Lower lobe of right lung (tissue), 2 donors: ENCODE data around the gene RAPSN. TPM values are rescaled to one million over a fixed set of nuclear protein-coding genes. Genes with fewer than 3 reads are reported as not detected.

ENCODE experiments used
- ATAC-seq, 2 donors: fragments of 200-7000 bp; cut with Tn5 transposase; one replicate each; pipeline ENCODE4 v1.9.1; 2020 to 2022; ENCODE audit warnings: mild to moderate bottlenecking in 2 of 2, moderate library complexity in 2 of 2
- DNase-seq: peaks from one replicate; pipeline ENCODE4 v3.0.0-alpha.2; 2020
- H3K27ac ChIP-seq: fragments of 200-600 bp; one replicate; pipeline ENCODE4 v1.8.0; 2022
- H3K27me3 ChIP-seq: fragments of 200-600 bp; one replicate; pipeline ENCODE4 v1.8.0; 2022; ENCODE audit warnings: low read depth
- H3K36me3 ChIP-seq: fragments of 200-600 bp; one replicate; pipeline ENCODE4 v1.8.0; 2022; ENCODE audit warnings: mild to moderate bottlenecking
- H3K4me1 ChIP-seq: fragments of 200-600 bp; one replicate; pipeline ENCODE4 v1.8.0; 2022
- H3K4me3 ChIP-seq: fragments of 200-600 bp; one replicate; pipeline ENCODE4 v1.8.0; 2022; ENCODE audit warnings: mild to moderate bottlenecking
- H3K9me3 ChIP-seq: fragments of 200-600 bp; one replicate; pipeline ENCODE4 v1.8.0; 2022
- intact Hi-C: fragments of 100-400 bp; cut with DNase I; formaldehyde crosslinking; loops from one replicate; pipeline ENCODE4 v1.11.0; 2022
- total RNA-seq: library from RNA; stranded (reverse); fragmentation: NEBNext Ultra II Directional; extraction: Animal tissue kit (Norgen Biotek cat#: 25700); gene quantifications from one replicate; pipeline ENCODE4 v1.2.1, GENCODE V29; 2021
- TF ChIP-seq, protein P1 (sequence below): fragments of 200-600 bp; IDR thresholded peaks from one replicate; pipeline ENCODE4 v1.8.0; 2022; ENCODE audit warnings: antibody characterized with exemption, mild to moderate bottlenecking
- donor health status: DM: no; HTN: yes; CAD: no; lungs with severe emphysema.

Gene RAPSN
- total RNA-seq, 1 donor from 2014 or later, result 1.2 TPM

DNA sequence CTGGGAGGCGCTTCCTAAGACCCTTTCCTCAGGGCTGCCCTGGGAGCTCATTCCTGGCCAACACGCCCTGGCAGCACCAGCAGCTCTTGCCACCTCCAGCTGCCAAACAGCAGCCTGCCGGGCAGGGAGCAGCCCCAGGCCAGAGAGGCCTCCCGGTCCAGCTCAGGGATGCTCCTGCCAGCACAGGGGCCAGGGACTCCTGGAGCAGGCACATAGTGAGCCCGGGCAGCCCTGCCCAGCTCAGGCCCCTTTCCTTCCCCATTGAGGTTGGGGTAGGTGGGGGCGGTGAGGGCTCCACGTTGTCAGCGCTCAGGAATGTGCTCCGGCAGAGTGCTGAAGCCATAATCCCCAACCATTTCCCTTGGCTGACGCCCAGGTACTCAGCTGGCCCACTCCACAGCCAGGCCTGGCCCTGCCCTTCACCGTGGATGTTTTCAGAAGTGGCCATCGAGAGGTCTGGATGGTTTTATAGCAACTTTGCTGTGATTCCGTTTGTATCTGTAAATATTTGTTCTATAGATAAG, 32.9 kb downstream of the RAPSN start:
- ATAC-seq, result peak; percentile 91 to 93
- H3K27ac ChIP-seq, result peak overlapping the region; percentile 85

DNA sequence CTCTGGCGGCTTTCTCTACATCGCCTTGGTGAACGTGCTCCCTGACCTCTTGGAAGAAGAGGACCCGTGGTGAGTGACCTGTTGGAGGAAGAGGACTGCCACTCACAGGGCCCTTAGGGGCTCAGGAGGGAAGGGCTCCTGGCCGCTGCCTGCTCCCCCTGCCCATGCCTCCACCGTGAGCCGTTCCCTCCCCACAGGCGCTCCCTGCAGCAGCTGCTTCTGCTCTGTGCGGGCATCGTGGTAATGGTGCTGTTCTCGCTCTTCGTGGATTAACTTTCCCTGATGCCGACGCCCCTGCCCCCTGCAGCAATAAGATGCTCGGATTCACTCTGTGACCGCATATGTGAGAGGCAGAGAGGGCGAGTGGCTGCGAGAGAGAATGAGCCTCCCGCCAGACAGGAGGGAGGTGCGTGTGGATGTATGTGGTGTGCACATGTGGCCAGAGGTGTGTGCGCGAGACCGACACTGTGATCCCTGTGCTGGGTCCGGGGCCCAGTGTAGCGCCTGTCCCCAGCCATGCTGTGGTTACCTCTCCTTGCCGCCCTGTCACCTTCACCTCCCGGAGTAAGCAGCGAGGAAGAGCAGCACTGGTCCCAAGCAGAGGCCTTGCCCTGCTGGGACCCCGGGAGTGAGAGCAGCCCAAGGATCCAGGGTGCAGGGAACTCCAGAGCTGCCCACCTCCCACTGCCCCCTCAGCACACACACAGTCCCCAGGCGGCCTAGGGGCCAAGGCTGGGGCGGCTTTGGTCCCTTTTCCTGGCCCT, 33.7 kb downstream of the RAPSN start:
- ATAC-seq (no peak), DNase-seq (no peak)
- Histone ChIP-seq H3K4me1 (peaks cover 32% of the 10 kb centered on the region), H3K9me3 (no peaks in the 10 kb centered on the region), H3K27me3 (no peaks in the 10 kb centered on the region), H3K36me3 (peaks cover 73% of the 10 kb centered on the region), H3K27ac (peak overlapping the region; percentile 85), H3K4me3 (peak overlapping the region; percentile 4)
- intact Hi-C loops, result no loop called here
- TF ChIP-seq, protein P1, sequence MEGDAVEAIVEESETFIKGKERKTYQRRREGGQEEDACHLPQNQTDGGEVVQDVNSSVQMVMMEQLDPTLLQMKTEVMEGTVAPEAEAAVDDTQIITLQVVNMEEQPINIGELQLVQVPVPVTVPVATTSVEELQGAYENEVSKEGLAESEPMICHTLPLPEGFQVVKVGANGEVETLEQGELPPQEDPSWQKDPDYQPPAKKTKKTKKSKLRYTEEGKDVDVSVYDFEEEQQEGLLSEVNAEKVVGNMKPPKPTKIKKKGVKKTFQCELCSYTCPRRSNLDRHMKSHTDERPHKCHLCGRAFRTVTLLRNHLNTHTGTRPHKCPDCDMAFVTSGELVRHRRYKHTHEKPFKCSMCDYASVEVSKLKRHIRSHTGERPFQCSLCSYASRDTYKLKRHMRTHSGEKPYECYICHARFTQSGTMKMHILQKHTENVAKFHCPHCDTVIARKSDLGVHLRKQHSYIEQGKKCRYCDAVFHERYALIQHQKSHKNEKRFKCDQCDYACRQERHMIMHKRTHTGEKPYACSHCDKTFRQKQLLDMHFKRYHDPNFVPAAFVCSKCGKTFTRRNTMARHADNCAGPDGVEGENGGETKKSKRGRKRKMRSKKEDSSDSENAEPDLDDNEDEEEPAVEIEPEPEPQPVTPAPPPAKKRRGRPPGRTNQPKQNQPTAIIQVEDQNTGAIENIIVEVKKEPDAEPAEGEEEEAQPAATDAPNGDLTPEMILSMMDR, result no peak

More for the DNA sequence above, 32.9 kb downstream of the RAPSN start:
- Histone ChIP-seq H3K36me3 (peaks cover 80% of the 10 kb centered on the region), H3K9me3 (no peaks in the 10 kb centered on the region), H3K4me3 (peak overlapping the region; percentile 4), H3K27me3 (no peaks in the 10 kb centered on the region), H3K4me1 (peaks cover 30% of the 10 kb centered on the region)
- TF ChIP-seq, protein P1, result no peak
- intact Hi-C loops, result no loop called here
- DNase-seq, result peak; percentile 92

DNA sequence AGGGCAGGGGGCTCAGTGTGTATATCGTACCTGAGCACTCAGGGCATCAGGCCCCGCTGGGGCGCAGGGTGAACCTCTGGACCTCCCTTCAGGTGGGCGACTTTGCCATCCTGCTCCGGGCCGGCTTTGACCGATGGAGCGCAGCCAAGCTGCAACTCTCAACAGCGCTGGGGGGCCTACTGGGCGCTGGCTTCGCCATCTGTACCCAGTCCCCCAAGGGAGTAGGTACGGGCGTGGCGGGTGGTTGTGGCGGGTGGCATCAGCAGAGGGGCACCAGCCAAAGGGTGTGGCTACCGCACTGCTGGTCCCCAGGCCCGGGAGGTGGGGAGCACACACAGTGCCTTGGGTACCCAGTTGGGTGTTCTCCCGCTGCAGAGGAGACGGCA, 34.3 kb downstream of the RAPSN start:
- H3K36me3 ChIP-seq, result peaks cover 67% of the 10 kb centered on the region
- DNase-seq, result no peak
- H3K9me3 ChIP-seq, result no peaks in the 10 kb centered on the region
- peak overlapping the region; percentile 58 for H3K27ac ChIP-seq
- ATAC-seq, result no peak
- TF ChIP-seq, protein P1, result no peak
- intact Hi-C loops, result no loop called here
- no peak overlapping the region for H3K4me3 ChIP-seq
- H3K4me1 ChIP-seq, result peaks cover 38% of the 10 kb centered on the region
- no peaks in the 10 kb centered on the region for H3K27me3 ChIP-seq

DNA sequence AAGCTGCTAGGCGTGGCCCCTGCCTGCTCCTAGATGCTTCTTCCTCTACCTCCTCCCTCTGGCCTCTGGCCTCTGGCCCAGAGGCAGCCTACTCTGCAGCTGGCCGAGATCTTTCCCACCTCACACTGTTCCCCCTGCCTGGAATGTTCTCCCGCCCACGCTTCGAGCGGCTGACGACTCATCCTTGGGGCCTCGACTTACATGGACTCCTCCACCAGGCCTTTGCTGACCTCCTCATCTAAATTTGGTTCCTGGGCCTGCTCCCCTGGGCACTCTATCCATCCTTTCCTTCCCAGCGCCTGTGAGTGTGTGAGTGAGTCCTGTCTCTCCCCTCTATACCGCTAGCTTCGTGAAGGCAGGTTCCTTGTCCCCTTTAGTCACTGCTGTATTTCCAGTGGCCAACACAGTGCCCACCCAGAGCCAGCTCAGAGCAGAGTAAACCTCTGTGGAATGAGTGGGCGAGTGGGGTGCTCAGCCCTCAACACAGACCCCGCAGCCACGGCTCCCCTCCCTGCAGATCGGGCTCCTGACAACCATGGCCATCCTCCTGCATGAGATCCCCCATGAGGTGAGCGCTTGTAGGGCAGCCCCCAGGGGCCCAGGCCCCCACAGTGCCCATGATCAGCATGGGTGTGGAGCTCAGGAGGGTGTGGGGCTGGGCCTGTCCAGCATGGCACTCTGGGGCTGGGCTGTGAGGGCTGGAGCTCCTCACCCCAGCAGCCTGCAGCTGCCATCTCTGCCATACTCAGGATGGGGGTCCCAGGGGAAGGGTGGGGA, 34.8 kb downstream of the RAPSN start:
- Histone ChIP-seq H3K9me3 (no peaks in the 10 kb centered on the region), H3K4me3 (no peak overlapping the region), H3K4me1 (peaks cover 43% of the 10 kb centered on the region), H3K36me3 (peaks cover 61% of the 10 kb centered on the region), H3K27me3 (no peaks in the 10 kb centered on the region), H3K27ac (peak overlapping the region; percentile 58)
- intact Hi-C loops, result no loop called here
- no peak for ATAC-seq
- TF ChIP-seq, protein P1, result no peak
- DNase-seq, result no peak

DNA sequence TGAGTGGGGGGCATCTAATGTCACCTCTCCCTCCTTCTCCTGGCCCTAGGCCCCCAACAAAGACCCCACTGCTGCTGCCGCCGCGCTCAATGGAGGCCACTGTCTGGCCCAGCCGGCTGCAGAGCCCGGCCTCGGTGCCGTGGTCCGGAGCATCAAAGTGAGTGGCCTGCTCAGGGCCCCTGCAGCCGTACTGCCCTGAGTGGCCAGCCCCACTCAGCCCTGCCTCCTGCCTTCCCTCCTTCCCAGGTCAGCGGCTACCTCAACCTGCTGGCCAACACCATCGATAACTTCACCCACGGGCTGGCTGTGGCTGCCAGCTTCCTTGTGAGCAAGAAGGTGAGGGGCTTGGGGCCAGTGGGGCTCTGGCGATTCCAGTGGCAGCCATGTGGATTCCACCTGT, 35.6 kb downstream of the RAPSN start:
- intact Hi-C loops, result no loop called here
- peaks cover 54% of the 10 kb centered on the region for H3K36me3 ChIP-seq
- ATAC-seq (no peak), DNase-seq (no peak)
- TF ChIP-seq, protein P1, result no peak
- H3K27me3 ChIP-seq, result no peaks in the 10 kb centered on the region
- no peak overlapping the region for H3K4me3 ChIP-seq
- peaks cover 47% of the 10 kb centered on the region for H3K4me1 ChIP-seq
- H3K27ac ChIP-seq, result peak overlapping the region; percentile 49
- no peaks in the 10 kb centered on the region for H3K9me3 ChIP-seq
